ENCODE data around the gene GPHN.

Gene GPHN

DNA sequence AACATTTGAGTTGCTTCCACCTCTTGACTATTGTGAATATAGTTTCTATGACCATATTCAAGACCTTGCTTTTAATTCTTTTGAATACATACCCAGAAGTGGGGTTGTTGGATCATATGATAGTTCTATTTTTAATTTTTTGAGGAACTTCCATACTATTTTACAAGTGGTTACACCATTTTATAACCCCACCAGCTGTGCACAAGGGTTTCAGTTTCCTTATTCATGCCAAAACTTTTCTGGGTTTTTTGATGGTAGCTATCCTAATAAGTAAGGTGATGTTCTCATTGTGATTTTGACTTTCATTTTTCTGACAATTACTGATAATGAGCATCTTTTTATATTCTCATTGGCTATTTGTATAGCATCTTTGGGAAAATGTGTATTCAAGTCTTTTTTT, 571.9 kb downstream of the GPHN start:
- no peak for DNase-seq

DNA sequence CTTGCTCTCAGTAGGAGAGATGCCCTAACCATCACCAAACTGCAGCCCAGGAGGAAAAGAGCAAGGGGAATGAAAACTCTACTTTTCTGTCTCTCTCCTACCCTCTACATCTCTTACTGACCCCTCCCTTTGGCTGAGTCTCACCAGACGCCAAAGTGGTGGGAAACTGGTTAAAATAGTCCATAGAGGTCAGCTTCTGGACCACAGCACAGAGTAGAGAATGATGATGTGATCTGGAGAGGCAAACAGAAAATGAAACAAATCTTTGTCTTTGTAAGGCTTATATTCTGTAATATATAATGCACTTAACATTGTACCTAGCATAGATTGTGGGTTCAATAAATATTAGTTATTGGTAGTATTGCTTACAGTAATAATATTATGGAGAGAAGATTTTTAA, 600.3 kb downstream of the GPHN start:
- DNase-seq, result no peak

DNA sequence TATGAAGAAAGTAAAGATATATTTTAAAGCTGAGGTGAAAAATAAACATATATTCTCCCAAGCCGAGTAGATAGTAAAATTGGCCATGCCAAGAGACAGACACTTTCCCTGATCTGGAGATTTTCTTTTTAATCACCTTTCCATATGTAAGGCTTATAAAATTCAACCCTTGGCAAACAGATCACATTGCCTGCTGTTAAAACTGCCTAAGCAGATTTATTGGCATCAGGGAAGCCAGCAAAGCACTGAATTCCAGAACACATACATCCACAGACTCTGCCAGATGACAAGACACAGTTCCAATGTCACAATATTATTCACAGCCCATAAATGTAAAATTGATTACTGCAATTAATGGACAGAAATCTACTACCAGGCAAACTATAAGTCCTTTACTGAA, 603.1 kb downstream of the GPHN start:
- DNase-seq, result no peak

DNA sequence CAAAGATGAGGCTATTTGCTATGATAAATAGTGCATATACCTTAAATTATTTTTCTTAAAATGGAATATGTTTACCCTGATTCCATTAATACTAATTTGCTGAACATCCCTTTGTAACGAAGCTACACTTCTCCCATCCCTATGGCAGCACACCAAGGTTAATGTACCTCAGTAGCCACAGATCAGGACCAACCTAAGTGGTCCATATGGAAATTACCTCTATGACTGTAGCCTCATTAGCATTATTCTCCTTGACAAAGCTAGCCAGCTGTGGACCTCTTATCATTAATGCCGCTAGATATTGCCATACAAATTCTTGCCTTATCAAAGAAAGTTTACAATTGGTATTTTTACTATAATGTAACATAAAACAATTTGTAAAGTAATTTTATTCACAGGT, 604.4 kb downstream of the GPHN start:
- DNase-seq, result no peak

DNA sequence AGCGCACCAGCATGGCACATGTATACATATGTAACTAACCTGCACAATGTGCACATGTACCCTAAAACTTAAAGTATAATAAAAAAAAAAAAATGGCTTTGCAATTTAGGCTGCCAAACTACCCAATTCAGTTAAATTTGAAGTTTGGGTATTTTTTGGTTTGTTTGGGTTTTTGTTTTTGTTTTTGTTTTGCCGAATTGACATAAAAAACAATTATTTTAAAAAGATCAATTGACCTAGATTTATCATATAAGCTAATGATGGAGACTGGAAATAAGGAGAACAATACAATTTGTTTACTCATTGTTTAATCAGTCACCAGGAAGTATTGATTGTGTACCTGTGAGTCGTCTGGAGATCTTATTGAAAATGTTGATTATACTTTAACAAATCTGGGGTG, 619.2 kb downstream of the GPHN start:
- no peak for DNase-seq

DNA sequence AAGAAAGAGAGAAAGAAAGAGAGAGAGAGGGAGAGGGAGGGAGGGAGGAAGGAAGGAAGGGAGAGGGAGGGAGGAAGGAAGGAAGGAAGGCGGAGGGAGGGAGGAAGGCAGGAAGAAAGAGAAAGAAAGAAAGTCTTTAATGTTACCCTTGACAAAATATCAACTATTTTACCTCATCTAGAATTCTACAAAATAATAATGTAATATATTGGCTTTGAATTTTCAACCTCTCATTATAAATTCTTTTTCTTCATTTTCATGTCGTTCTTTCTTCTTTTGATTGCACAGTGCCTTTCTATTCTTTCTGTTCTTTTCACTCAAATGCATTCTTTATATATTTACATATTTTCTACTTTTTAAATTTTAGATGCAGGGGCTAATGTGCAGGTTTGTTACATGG, 621.8 kb downstream of the GPHN start:
- no peak for DNase-seq

DNA sequence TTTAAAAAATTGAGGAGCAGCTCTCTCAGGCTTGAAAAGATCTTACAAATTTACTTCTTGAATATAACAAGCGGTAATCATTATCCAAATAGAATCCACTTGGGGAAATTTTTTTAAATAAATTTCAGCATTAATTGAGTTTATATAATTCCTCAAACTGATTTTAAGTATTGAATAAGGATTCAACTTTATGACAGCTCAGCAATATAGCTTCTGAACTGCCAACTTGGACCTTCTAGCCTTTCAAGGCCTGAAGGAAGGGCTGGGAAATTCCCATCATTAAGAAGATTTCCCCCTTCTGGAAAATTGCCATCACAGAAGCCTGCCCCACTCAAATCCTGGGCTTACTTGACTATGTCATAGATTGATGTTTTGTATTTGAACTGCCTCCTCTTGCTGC, 623.7 kb downstream of the GPHN start:
- DNase-seq, result no peak

DNA sequence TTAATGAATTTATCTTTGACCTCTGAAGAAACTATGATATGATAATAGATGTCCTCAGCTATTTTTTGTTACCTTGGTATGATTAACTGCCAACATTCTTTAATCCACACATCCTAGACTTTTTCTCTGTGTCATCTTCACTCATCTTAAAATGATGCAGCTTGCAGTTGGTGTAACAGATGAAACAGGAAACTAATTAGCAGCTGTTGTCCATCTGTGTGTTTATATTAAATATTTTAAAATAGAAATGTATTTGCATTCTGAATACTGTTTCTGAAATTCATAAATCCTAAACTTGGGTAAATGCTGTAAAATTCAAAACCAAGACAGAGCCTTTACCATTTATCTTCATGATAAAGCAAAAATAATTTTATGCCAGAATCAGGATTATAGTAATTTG, 625.2 kb downstream of the GPHN start:
- no peak for DNase-seq

DNA sequence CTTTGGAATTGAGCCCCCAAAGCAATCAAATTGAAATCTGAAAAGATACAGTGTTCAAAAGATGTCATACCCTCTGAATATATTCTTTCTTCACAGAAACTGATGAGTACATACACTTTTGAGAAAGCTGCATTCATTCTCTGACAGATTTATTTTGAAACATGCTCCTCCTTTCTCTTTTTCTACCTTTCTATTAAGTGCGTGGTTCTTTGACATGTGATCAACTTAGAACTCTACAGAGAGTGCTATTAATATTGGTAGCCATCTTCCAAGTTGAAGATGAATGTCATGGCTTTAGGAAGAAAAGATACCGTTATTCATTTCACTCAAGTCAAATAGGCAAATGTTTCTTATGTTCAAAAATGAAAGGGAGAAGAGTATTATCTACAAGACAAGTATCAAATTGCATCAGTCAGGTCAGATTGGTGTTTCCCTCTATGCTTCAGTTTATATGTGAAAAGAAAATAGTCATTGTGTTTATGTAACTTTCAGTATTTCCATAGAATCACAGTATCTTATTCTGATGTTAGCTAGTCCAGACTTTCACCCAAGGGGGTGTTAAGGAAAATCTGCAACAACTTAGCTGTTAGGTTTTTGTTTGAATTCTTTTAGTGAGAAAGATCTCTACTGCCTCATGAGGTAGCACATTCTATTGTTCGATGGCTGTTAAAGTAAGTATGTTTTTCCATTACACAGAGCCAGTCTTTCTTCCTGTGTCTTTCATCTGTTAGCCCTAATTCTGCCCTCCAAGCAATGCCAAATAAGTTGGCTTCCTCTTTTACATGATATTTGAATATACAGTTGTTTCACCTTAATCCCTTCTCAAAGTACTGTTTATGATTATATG, 625.9 kb downstream of the GPHN start:
- no peak for DNase-seq

DNA sequence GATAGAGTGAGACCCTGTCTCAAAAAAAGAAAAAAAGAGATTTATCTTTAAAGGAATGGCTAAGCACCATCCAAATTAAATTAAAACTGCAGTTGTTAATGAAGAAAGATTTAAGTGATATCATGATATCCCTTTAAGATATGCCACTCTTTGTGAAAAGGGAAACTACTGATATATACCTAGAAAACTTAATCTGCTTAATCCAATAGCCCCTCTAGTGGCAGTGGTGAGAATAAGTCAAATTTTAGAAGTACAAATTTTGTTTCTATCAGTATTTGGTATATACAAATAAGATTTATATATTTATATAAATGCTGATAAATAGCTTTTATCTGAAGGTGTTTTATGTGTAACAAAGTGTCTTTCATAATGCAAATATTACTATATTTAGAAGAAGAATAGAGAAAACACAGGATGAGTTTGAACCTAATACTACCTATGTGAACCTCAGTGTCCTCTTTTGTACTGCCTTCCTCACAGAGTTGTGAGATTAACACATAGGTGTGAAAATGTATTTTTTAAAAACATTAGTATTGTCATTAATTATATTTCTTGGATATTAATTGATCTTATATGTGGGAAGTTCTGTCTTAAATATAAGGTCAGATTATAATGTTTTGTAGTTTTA, 629.9 kb downstream of the GPHN start:
- DNase-seq, result peak in 1 of 2 experiments; percentile 5

DNA sequence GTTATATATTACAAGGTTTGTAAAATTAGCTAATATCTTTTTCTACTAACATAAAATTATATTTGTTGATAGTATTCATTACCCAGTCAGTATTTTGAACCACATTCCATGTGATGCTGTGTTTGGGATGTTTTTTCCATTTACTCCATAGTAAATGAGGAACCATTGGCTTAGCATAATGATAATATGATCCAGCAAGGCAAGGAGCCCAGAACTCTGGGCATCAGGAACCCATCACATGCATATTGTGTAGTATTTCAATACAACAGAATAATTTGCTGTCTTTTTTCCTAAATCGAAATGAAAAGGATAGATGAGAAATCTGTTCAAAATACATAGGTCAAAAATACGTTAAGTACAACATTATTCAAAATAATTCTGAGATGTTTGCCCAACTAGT, 632.6 kb downstream of the GPHN start:
- DNase-seq, result no peak

DNA sequence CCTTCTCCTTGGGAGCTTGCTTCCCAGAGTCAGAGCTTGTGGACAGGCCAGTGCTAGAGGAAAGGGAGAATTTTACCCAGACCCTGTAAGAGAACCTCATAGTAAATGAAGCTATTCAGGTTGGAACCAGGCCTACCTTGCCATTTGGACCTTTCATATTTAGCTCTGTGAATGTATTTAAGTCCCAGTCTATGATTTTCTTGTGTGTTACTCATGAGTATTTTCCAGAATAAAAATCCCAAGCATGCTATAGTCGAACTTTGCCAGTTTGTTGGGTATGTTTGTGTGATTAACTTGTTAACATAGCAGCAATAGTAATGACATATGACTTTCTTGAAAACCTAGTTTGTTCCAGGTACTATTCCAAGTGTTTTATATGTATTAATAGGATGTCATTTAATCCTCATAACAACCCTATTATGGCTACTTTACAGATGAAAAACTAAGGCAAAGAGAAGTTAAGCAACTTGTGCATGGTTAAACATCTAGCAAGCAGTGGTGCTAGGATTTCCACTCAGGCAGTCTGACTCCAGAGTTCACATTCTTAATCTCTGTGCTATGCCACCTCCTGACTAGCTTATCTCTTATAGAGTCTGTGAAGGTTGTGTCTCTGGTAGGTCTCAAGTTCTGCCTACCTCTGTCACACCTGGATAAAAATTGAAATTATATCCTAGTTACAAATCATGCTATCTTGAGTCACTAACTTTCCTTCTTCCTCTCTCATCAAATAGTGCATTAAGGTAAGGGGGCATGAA, 633.4 kb downstream of the GPHN start:
- DNase-seq, result no peak

DNA sequence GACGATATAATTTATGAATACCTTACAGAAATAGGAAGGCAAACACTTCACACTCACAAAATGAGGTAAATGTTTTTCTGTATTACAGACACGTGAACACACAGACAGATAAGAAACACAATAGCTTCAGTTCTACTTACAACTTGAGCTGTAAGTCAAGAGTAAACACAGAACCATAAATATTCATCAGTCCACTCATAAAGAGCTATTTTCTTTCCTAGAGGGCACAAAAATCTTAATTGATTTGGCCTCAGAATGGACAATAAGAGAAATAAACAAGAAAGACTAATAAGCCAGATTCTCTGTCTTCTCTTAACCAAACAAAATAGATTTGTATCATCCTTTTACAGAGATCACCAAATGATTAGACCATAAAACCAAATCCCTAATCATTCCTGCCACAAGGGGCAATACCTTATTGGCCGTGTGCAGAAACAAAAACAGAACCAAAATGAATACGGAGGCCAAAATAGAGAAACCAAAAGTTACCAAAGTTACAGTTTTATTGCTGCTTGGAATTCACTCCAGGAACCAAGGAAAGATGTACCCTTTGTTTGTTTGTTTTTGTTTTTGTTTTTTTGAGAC, 643.2 kb downstream of the GPHN start:
- DNase-seq, result no peak

DNA sequence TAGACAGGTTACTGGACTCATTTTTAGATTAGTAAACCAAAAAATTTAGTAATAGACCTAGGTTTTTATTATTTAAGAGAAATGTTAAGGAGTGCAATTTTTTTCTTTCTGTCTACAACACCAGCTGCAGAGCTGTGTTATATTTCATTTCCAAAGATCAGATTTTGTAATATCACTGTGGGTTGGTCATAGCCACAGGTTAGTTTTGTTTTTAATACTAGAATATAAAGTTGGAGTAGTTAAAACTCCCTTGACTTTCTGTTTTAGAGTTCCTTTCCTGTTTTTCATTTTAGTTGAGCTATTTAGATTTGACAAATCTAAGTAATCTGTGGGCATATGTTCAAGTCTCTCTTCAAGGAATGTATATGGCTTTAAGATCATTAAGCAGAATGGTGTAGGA, 650.6 kb downstream of the GPHN start:
- no peak for DNase-seq

DNA sequence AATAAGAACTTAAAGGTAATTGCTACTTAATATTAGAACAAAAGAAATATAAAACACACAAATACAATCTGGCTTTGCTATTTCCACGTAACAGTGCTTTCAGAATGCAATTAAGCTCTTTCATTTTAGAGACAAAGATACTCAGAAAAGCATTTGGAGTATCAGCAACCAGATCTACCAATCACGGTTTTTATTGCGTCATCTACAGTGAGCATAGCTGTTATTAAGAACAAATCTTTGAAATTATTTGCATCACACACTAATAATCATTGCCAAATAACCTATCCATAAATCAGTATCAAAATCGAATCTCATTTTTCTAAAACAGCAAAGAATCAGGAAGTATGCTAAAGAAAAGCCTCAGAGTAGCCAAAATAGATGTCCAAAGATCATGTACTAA, 654.4 kb downstream of the GPHN start:
- DNase-seq, result no peak

DNA sequence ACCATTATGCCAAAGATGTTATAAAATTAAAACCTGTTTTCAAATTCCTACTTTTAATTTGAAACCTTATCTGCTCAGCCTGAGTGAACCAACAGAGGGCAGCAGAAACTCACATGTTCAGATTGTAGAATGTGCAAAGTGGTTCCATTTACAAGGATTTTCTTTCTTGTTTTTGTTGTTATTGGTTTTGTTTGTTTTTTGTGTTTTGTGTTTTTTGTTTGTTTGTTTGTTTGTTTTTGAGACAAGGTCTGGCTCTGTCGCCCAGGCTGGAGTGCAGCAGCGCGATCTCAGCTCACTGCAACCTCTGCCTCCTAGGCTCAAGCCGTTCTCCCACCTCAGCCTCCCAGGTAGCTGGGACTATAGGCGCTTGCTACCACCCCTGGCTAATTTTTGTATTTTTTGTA, 658.5 kb downstream of the GPHN start:
- peak in 1 of 2 experiments; percentile 10 for DNase-seq

DNA sequence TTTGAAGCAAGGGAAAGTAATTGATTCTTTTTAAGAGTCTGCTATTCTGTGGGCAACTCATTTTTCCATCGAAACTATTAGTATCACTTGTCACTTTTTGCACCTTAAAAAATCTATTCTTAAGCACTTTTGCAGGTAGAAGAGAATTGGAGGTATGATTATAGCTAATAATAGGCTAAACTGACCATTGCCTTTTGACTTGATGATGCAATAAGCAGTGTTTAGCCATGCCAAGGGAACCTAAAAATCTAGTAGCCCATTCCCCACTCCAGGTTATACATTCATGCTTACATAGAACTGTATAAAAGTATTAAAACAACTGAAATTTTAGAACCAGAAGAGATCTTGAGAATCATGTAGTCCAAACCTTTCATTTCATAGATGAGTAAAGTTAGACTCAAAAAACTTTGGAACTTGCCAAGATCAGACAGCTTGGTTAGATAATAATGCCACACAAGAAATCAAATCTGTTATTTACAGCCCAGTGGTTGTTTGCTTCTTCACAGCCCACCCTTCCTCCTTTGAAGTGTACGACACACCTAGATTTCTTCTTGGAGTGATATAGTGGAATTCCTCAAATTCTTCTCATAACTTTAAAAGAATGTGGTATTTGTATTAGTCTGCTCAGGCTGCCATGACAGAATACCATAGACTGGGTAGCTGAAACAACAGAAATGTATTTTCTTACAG, 659.6 kb downstream of the GPHN start:
- DNase-seq, result no peak

DNA sequence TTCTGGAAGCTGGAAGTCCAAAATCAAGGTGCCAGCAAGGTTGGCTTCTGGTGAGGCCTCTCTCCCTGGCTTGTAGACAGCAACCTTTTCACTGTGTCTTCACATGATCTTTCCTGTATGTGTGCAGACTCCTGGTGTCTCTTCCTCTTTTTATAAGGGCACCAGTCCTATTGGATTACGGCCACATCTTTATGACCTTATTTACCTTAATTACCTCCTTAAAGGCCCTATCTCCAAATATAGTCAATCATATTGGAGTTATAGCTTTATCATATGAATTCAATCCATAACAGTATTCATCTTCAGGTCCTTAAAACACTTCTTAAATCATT, 660.1 kb downstream of the GPHN start:
- DNase-seq, result no peak

DNA sequence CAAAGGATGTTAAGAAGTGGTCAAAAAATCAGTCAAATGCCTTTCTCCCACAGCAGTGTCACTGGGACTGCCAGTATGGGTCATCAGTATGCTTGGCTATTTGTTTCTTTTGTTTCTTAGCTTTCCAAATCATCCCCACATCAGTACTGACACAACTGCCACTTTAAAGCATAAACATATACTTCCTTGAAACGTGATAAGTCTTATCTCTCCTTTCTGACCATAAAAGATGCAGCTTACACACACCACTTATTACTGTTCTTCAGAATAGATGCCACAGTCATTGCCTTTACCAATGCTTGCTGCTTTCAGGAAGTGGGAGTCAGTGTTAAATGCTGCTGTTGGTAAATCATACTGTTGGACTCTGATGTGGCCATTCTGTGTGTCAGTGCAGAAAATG, 662.7 kb downstream of the GPHN start:
- no peak for DNase-seq

DNA sequence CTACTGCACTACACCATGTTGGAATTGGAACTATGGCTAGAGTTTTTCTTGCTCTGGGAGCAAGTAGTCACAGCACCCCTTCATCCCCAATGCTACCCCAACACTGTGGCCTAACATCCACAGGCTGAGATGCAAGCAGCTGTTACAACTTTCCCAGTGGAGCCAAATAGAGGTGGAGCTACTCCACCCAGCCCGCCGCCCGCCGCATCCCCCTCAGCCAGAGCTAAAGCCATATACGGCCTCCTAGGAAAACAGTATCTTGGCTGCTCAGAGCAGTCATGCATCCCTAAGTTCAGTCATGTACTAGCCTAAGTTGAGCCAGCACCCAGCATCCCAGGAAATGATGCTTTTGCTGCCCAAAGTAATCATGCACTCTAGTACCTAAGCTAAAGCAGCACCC, 664.1 kb downstream of the GPHN start:
- DNase-seq, result no peak

DNA sequence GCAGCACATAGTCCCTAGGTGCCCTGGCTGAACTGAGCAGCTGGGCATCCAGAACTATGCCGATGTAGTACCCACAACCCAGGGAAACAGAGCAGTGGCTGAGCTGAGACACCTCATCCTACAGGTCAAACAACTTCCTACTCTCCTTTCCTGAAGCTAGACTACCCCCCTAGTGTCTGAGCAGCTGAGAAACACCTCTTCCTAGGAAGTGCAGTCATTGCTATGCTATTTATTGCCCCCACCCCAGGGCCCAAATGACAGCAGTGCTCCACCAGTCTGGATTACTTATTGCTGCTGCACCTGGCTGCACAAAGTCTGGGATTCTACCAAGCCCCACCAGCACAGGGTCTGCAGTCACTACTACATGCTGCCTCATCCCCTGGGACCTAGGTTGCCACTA, 664.6 kb downstream of the GPHN start:
- DNase-seq, result no peak

DNA sequence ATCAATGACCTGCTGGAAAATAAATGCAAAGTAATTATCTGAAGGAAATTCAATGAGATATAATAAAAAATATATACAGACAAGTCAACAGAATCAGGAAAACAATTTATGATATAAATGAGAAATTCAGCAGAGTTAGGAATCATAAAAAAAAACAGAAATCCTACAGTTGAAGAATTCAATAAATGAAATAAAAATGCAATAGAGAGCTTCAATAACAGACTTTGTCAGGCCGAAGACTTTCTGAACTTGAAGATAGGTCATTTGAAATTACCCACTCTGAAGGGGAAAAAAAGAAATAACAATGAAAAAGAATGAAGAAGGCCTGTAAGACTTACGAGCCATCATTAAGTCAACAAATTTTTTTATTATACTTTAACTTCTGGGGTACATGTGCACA, 665.8 kb downstream of the GPHN start:
- no peak for DNase-seq

DNA sequence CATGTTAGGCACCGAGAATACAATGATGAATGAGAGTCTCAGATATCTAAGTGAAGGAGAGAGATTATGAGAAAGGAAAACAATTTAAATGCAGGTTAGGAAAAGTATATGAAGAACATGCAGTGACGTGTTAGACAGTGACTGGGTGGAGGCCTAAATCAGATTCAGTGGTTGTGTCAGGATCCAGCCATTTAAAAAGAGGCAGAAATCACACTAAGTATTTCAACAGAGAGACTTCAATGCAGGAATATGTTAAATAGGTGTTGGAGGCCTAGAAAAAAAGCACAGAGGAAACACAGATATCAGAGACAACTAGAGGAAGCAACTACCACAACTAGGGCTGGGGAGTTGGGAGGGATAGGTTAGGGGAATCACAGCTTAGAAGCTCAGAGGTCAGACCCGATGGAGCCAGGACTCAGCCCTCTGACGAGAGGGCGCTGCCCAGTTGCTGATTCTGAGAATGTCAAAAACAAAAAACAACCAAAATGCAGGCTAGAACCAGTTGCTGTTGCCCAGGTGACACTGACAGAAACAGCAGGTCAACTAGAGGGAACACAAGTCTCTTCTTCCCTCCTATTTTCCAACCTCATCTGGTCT, 678.3 kb downstream of the GPHN start:
- no peak for DNase-seq

All from NCI-H446 (cell line).